ENCODE results near the gene KATNA1. TPM values are rescaled to one million over a fixed set of nuclear protein-coding genes. Genes with fewer than 3 reads are reported as not detected.

KATNA1 gene
- total RNA-seq, 1 experiment from 2014 or later, result 20.9 TPM

GRCh38 chr6:149565527-149566409 is 82.7 kb downstream of the KATNA1 start, which contains the start of gene GINM1:
Gene GINM1 (plus strand): TSS chr6:149566375. CDS start chr6:149566415, 40 bp downstream.
- peak; percentile 98 for DNase-seq
- peak within 1 kb of the TSS; percentile 87 for H3K9ac ChIP-seq (ENCODE audit: low read length)
- H3K9me2 ChIP-seq (replicated peaks; ENCODE audit: insufficient read depth, low read length), result no peaks in the 10 kb centered on the region
- peak within 1 kb of the TSS; percentile 80 for H3K27ac ChIP-seq (ENCODE audit: low read length)
- peak within 1 kb of the TSS; percentile 90 for H3K4me2 ChIP-seq (ENCODE audit: low read depth, low read length, poor library complexity, severe bottlenecking)
- peak within 1 kb of the TSS; percentile 96 for H2AFZ ChIP-seq (ENCODE audit: low read length)
- peak within 1 kb of the TSS; percentile 88 for H3K4me3 ChIP-seq (ENCODE audit: low read length)
- H3K36me3 ChIP-seq (ENCODE audit: insufficient read depth, low read length), result no peaks in the 10 kb centered on the region
- peaks cover 40% of the 10 kb centered on the region for H3K79me2 ChIP-seq (ENCODE audit: low read length)
- no peaks in the 10 kb centered on the region for H4K20me1 ChIP-seq (ENCODE audit: insufficient read depth, low read depth, low read length)
- peaks cover 30% of the 10 kb centered on the region for H3K4me1 ChIP-seq (ENCODE audit: low read length)
- no peaks in the 10 kb centered on the region for H3K9me3 ChIP-seq (ENCODE audit: low read length)
- no peaks in the 10 kb centered on the region for H3K27me3 ChIP-seq (ENCODE audit: low read length)

- Histone ChIP-seq H3K36me3 (ENCODE audit: insufficient read depth, low read length) (no peaks in the 10 kb centered on the region), H3K9me2 (replicated peaks; ENCODE audit: insufficient read depth, low read length) (no peaks in the 10 kb centered on the region), H3K4me2 (ENCODE audit: low read depth, low read length, poor library complexity, severe bottlenecking) (no peak overlapping the region), H3K9ac (ENCODE audit: low read length) (no peak overlapping the region), H3K27ac (ENCODE audit: low read length) (no peak overlapping the region), H2AFZ (ENCODE audit: low read length) (peak overlapping the region; percentile 52; the same call in 1 of the 2 replicates), H3K9me3 (ENCODE audit: low read length) (no peaks in the 10 kb centered on the region), H3K27me3 (ENCODE audit: low read length) (no peaks in the 10 kb centered on the region), H3K4me3 (ENCODE audit: low read length) (no peak overlapping the region), H3K4me1 (ENCODE audit: low read length) (peaks cover 30% of the 10 kb centered on the region), H3K79me2 (ENCODE audit: low read length) (peaks cover 26% of the 10 kb centered on the region), H4K20me1 (ENCODE audit: insufficient read depth, low read depth, low read length) (no peaks in the 10 kb centered on the region)
- DNase-seq, result no peak
These were observed 84.6 kb downstream of the KATNA1 start for GRCh38 chr6:149563928-149564325.

GRCh38 chr6:149563203-149563927 is 85.1 kb downstream of the KATNA1 start:
- H3K4me2 ChIP-seq (ENCODE audit: low read depth, low read length, poor library complexity, severe bottlenecking), result no peak overlapping the region
- H3K4me1 ChIP-seq (ENCODE audit: low read length), result peaks cover 28% of the 10 kb centered on the region
- no peaks in the 10 kb centered on the region for H4K20me1 ChIP-seq (ENCODE audit: insufficient read depth, low read depth, low read length)
- no peak overlapping the region for H3K4me3 ChIP-seq (ENCODE audit: low read length)
- H3K79me2 ChIP-seq (ENCODE audit: low read length), result peaks cover 22% of the 10 kb centered on the region
- no peaks in the 10 kb centered on the region for H3K36me3 ChIP-seq (ENCODE audit: insufficient read depth, low read length)
- H3K9ac ChIP-seq (ENCODE audit: low read length), result no peak overlapping the region
- H3K9me2 ChIP-seq (replicated peaks; ENCODE audit: insufficient read depth, low read length), result no peaks in the 10 kb centered on the region
- no peaks in the 10 kb centered on the region for H3K9me3 ChIP-seq (ENCODE audit: low read length)
- DNase-seq, result no peak
- H3K27ac ChIP-seq (ENCODE audit: low read length), result no peak overlapping the region
- no peaks in the 10 kb centered on the region for H3K27me3 ChIP-seq (ENCODE audit: low read length)
- H2AFZ ChIP-seq (ENCODE audit: low read length), result no peak overlapping the region

GRCh38 chr6:149560736-149561135 is 87.8 kb downstream of the KATNA1 start:
- no peak overlapping the region for H3K4me2 ChIP-seq (ENCODE audit: low read depth, low read length, poor library complexity, severe bottlenecking)
- H3K9me3 ChIP-seq (ENCODE audit: low read length), result no peaks in the 10 kb centered on the region
- no peaks in the 10 kb centered on the region for H3K79me2 ChIP-seq (ENCODE audit: low read length)
- H3K9me2 ChIP-seq (replicated peaks; ENCODE audit: insufficient read depth, low read length), result no peaks in the 10 kb centered on the region
- H2AFZ ChIP-seq (ENCODE audit: low read length), result no peak overlapping the region
- no peaks in the 10 kb centered on the region for H4K20me1 ChIP-seq (ENCODE audit: insufficient read depth, low read depth, low read length)
- no peaks in the 10 kb centered on the region for H3K27me3 ChIP-seq (ENCODE audit: low read length)
- peak; percentile 65 for DNase-seq
- no peak overlapping the region for H3K9ac ChIP-seq (ENCODE audit: low read length)
- no peaks in the 10 kb centered on the region for H3K36me3 ChIP-seq (ENCODE audit: insufficient read depth, low read length)
- H3K4me1 ChIP-seq (ENCODE audit: low read length), result peaks cover 13% of the 10 kb centered on the region
- H3K4me3 ChIP-seq (ENCODE audit: low read length), result no peak overlapping the region
- H3K27ac ChIP-seq (ENCODE audit: low read length), result no peak overlapping the region

GRCh38 chr6:149559389-149559788 is 89.1 kb downstream of the KATNA1 start:
- no peaks in the 10 kb centered on the region for H3K9me3 ChIP-seq (ENCODE audit: low read length)
- no peaks in the 10 kb centered on the region for H3K36me3 ChIP-seq (ENCODE audit: insufficient read depth, low read length)
- no peaks in the 10 kb centered on the region for H3K9me2 ChIP-seq (replicated peaks; ENCODE audit: insufficient read depth, low read length)
- H3K27ac ChIP-seq (ENCODE audit: low read length), result no peak overlapping the region
- H3K79me2 ChIP-seq (ENCODE audit: low read length), result no peaks in the 10 kb centered on the region
- H3K4me2 ChIP-seq (ENCODE audit: low read depth, low read length, poor library complexity, severe bottlenecking), result no peak overlapping the region
- no peaks in the 10 kb centered on the region for H3K27me3 ChIP-seq (ENCODE audit: low read length)
- H4K20me1 ChIP-seq (ENCODE audit: insufficient read depth, low read depth, low read length), result no peaks in the 10 kb centered on the region
- H3K4me1 ChIP-seq (ENCODE audit: low read length), result peaks cover 5% of the 10 kb centered on the region
- DNase-seq, result no peak
- no peak overlapping the region for H2AFZ ChIP-seq (ENCODE audit: low read length)
- H3K4me3 ChIP-seq (ENCODE audit: low read length), result no peak overlapping the region
- no peak overlapping the region for H3K9ac ChIP-seq (ENCODE audit: low read length)

GRCh38 chr6:149558029-149558428 is 90.5 kb downstream of the KATNA1 start:
- Histone ChIP-seq H3K9me3 (ENCODE audit: low read length) (no peaks in the 10 kb centered on the region), H4K20me1 (ENCODE audit: insufficient read depth, low read depth, low read length) (no peaks in the 10 kb centered on the region), H3K4me3 (ENCODE audit: low read length) (no peak overlapping the region), H3K27me3 (ENCODE audit: low read length) (no peaks in the 10 kb centered on the region), H3K79me2 (ENCODE audit: low read length) (no peaks in the 10 kb centered on the region), H3K27ac (ENCODE audit: low read length) (no peak overlapping the region), H3K4me1 (ENCODE audit: low read length) (no peaks in the 10 kb centered on the region), H2AFZ (ENCODE audit: low read length) (no peak overlapping the region), H3K36me3 (ENCODE audit: insufficient read depth, low read length) (no peaks in the 10 kb centered on the region), H3K9ac (ENCODE audit: low read length) (no peak overlapping the region), H3K4me2 (ENCODE audit: low read depth, low read length, poor library complexity, severe bottlenecking) (no peak overlapping the region), H3K9me2 (replicated peaks; ENCODE audit: insufficient read depth, low read length) (no peaks in the 10 kb centered on the region)
- DNase-seq, result no peak

GRCh38 chr6:149551920-149552319 is 96.6 kb downstream of the KATNA1 start:
- no peaks in the 10 kb centered on the region for H4K20me1 ChIP-seq (ENCODE audit: insufficient read depth, low read depth, low read length)
- no peaks in the 10 kb centered on the region for H3K27me3 ChIP-seq (ENCODE audit: low read length)
- H3K27ac ChIP-seq (ENCODE audit: low read length), result no peak overlapping the region
- H3K4me1 ChIP-seq (ENCODE audit: low read length), result no peaks in the 10 kb centered on the region
- H3K36me3 ChIP-seq (ENCODE audit: insufficient read depth, low read length), result no peaks in the 10 kb centered on the region
- no peak for DNase-seq
- H3K9me3 ChIP-seq (ENCODE audit: low read length), result no peaks in the 10 kb centered on the region
- no peaks in the 10 kb centered on the region for H3K9me2 ChIP-seq (replicated peaks; ENCODE audit: insufficient read depth, low read length)
- H3K4me3 ChIP-seq (ENCODE audit: low read length), result no peak overlapping the region
- H2AFZ ChIP-seq (ENCODE audit: low read length), result peak overlapping the region; percentile 24; the same call in 1 of the 2 replicates
- H3K4me2 ChIP-seq (ENCODE audit: low read depth, low read length, poor library complexity, severe bottlenecking), result no peak overlapping the region
- 0 out of 2 replicates have a peak overlapping the region, but pooled peaks have one; percentile 26 for H3K9ac ChIP-seq (ENCODE audit: low read length)
- no peaks in the 10 kb centered on the region for H3K79me2 ChIP-seq (ENCODE audit: low read length)

Data from Karpas-422 (cell line).